Inferior parietal cortex (tissue), 1 donor: ENCODE measurements around the gene UQCRQ.

Experiments used
- DNase-seq: peaks from one replicate; pipeline ENCODE4 v3.0.0-alpha.2; 2016; ENCODE audit errors: extremely low spot score

Gene UQCRQ

GRCh38 chr5:132915681-132916080 is 49.2 kb downstream of the UQCRQ start:
- no peak for DNase-seq

- DNase-seq = no peak
These were observed 49.6 kb downstream of the UQCRQ start for GRCh38 chr5:132916086-132916485.
